ENCODE measurements around the gene HLA-DRB1.

The HLA-DRB1 gene

GRCh38 chr6:32622545-32623401 lies 33.1 kb upstream of the HLA-DRB1 start:
- Histone ChIP-seq H3K9ac (ENCODE audit: low read depth, low read length) (no peak overlapping the region), H3K36me3 (ENCODE audit: insufficient read depth, low read length) (no peaks in the 10 kb centered on the region), H3K4me3 (ENCODE audit: low read depth in 1 of 2, low read length in 2 of 2) (no peak overlapping the region), H3K27me3 (ENCODE audit: insufficient read depth, low read length, poor library complexity) (no peaks in the 10 kb centered on the region), H3K4me1 (ENCODE audit: insufficient read depth, low read length) (peaks cover 27% of the 10 kb centered on the region), H3K9me3 (ENCODE audit: insufficient read depth, low read length, severe bottlenecking) (no peaks in the 10 kb centered on the region), H3K27ac (ENCODE audit: low read length) (peak overlapping the region; percentile 32; the same call in 1 of the 2 replicates), H4K20me1 (ENCODE audit: insufficient read depth, low read length) (no peaks in the 10 kb centered on the region), H3K79me2 (ENCODE audit: insufficient read depth, low read length) (no peaks in the 10 kb centered on the region), H3K4me2 (ENCODE audit: insufficient read depth, low read length) (peak overlapping the region; percentile 29; the same call in 1 of the 2 replicates), H2AFZ (ENCODE audit: low read depth, low read length) (no peak overlapping the region)
- DNase-seq (peak; percentile 56), ATAC-seq (ENCODE audit: insufficient read depth, low read depth) (peak; percentile 90)
- TF ChIP-seq CTCF (IDR thresholded peaks at IDR 0.05; ENCODE audit: borderline replicate concordance, extremely low read depth, low read length, poor library complexity, severe bottlenecking) (peak; percentile 68), EZH2 (IDR thresholded peaks at IDR 0.05; ENCODE audit: borderline replicate concordance, low read depth, low read length, severe bottlenecking) (no peak)

- Histone ChIP-seq H3K9ac (ENCODE audit: low read depth, low read length) (no peak overlapping the region), H3K4me3 (ENCODE audit: low read depth in 1 of 2, low read length in 2 of 2) (no peak overlapping the region), H2AFZ (ENCODE audit: low read depth, low read length) (no peak overlapping the region), H3K4me1 (ENCODE audit: insufficient read depth, low read length) (peaks cover 27% of the 10 kb centered on the region), H3K9me3 (ENCODE audit: insufficient read depth, low read length, severe bottlenecking) (no peaks in the 10 kb centered on the region), H3K4me2 (ENCODE audit: insufficient read depth, low read length) (no peak overlapping the region), H3K79me2 (ENCODE audit: insufficient read depth, low read length) (no peaks in the 10 kb centered on the region), H3K27ac (ENCODE audit: low read length) (no peak overlapping the region), H3K27me3 (ENCODE audit: insufficient read depth, low read length, poor library complexity) (no peaks in the 10 kb centered on the region), H4K20me1 (ENCODE audit: insufficient read depth, low read length) (no peaks in the 10 kb centered on the region), H3K36me3 (ENCODE audit: insufficient read depth, low read length) (no peaks in the 10 kb centered on the region)
- ATAC-seq (ENCODE audit: insufficient read depth, low read depth) (no peak), DNase-seq (no peak)
- no peak for TF ChIP-seq CTCF (IDR thresholded peaks at IDR 0.05; ENCODE audit: borderline replicate concordance, extremely low read depth, low read length, poor library complexity, severe bottlenecking)
- no peak for TF ChIP-seq EZH2 (IDR thresholded peaks at IDR 0.05; ENCODE audit: borderline replicate concordance, low read depth, low read length, severe bottlenecking)
Observed at GRCh38 chr6:32621372-32621771, 31.7 kb upstream of the HLA-DRB1 start.

GRCh38 chr6:32617751-32618150 lies 28.1 kb upstream of the HLA-DRB1 start:
- H3K4me3 ChIP-seq (ENCODE audit: low read depth in 1 of 2, low read length in 2 of 2), result no peak overlapping the region

More at GRCh38 chr6:32617751-32618150, 28.1 kb upstream of the HLA-DRB1 start:
- no peaks in the 10 kb centered on the region for H3K36me3 ChIP-seq (ENCODE audit: insufficient read depth, low read length)
- H3K9ac ChIP-seq (ENCODE audit: low read depth, low read length), result no peak overlapping the region
- H3K27ac ChIP-seq (ENCODE audit: low read length), result no peak overlapping the region
- no peak overlapping the region for H2AFZ ChIP-seq (ENCODE audit: low read depth, low read length)
- no peak for TF ChIP-seq CTCF (IDR thresholded peaks at IDR 0.05; ENCODE audit: borderline replicate concordance, extremely low read depth, low read length, poor library complexity, severe bottlenecking)
- TF ChIP-seq EZH2 (IDR thresholded peaks at IDR 0.05; ENCODE audit: borderline replicate concordance, low read depth, low read length, severe bottlenecking), result no peak
- H3K4me2 ChIP-seq (ENCODE audit: insufficient read depth, low read length), result no peak overlapping the region
- peaks cover 11% of the 10 kb centered on the region for H3K4me1 ChIP-seq (ENCODE audit: insufficient read depth, low read length)
- no peaks in the 10 kb centered on the region for H3K27me3 ChIP-seq (ENCODE audit: insufficient read depth, low read length, poor library complexity)
- DNase-seq (no peak), ATAC-seq (ENCODE audit: insufficient read depth, low read depth) (no peak)
- H3K9me3 ChIP-seq (ENCODE audit: insufficient read depth, low read length, severe bottlenecking), result no peaks in the 10 kb centered on the region
- no peaks in the 10 kb centered on the region for H3K79me2 ChIP-seq (ENCODE audit: insufficient read depth, low read length)
- H4K20me1 ChIP-seq (ENCODE audit: insufficient read depth, low read length), result no peaks in the 10 kb centered on the region
